NB4 (cell line): ENCODE data around the gene DGKK.

Source experiments
- MYC ChIP-seq: IDR thresholded peaks from 2 replicates; pipeline ENCODE4 v1.6.1; 2011; ENCODE audit warnings: low read depth, low read length
- POLR2A ChIP-seq: IDR thresholded peaks from 2 replicates; pipeline ENCODE4 v1.6.1; 2011; ENCODE audit warnings: mild to moderate bottlenecking; ENCODE audit not compliant: insufficient read length; ENCODE audit errors: extremely low read depth
- TF ChIP-seq, protein P1 (sequence below): IDR thresholded peaks from one replicate; pipeline ENCODE4 v1.5.1; 2012; ENCODE audit warnings: low read depth, low read length
- TF ChIP-seq, protein P2 (sequence below): IDR thresholded peaks from 2 replicates; pipeline ENCODE4 v1.6.1; 2011; ENCODE audit warnings: low read depth, low read length

DNA sequence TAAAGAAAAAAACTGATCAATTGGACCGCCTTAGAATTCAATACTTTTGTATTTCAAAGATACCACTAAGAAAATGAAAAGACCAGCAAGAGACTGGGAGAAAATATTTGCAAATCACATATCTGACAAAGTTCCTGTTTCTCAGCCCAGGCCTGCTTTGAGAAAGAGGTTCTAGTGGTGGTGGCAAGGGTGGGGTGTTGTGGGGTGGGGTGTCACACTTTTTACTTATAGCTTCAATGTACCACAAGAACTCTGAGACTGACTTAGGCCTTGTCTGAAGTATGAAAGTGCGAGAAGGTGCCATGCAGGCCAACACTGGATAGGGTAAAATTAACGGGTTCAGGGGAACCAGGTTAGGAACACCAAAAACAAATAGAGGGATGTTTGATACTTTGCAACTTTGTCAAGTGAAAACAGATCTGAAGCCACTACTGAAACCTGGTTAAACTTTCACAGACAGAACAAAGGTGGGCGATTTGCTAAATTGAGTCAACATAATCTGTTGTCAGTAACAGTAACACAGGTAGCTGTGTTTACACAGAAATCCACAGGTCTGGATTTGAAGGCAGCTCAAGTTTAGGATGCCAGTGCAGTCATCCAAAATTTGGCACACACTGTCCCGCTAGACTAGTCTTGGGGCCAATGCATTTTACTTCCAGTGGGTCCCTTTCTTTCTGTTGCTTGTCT, 88.8 kb downstream of the DGKK start:
- TF ChIP-seq, protein P1, sequence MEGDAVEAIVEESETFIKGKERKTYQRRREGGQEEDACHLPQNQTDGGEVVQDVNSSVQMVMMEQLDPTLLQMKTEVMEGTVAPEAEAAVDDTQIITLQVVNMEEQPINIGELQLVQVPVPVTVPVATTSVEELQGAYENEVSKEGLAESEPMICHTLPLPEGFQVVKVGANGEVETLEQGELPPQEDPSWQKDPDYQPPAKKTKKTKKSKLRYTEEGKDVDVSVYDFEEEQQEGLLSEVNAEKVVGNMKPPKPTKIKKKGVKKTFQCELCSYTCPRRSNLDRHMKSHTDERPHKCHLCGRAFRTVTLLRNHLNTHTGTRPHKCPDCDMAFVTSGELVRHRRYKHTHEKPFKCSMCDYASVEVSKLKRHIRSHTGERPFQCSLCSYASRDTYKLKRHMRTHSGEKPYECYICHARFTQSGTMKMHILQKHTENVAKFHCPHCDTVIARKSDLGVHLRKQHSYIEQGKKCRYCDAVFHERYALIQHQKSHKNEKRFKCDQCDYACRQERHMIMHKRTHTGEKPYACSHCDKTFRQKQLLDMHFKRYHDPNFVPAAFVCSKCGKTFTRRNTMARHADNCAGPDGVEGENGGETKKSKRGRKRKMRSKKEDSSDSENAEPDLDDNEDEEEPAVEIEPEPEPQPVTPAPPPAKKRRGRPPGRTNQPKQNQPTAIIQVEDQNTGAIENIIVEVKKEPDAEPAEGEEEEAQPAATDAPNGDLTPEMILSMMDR: no peak
- TF ChIP-seq POLR2A (no peak), MYC (no peak)
- TF ChIP-seq, protein P2, sequence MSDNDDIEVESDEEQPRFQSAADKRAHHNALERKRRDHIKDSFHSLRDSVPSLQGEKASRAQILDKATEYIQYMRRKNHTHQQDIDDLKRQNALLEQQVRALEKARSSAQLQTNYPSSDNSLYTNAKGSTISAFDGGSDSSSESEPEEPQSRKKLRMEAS: no peak
